ENCODE measurements around the gene KLHDC4.
"Not testable (repeated sequence)": the region's sequence is repeated elsewhere in the genome, so short reads cannot be mapped to it uniquely, and the experiment has no call there.

The KLHDC4 gene

GRCh38 chr16:87721622-87722585 lies 43.9 kb downstream of the KLHDC4 start:
- Mint-ChIP-seq H3K9me3 (no peaks in the 10 kb centered on the region), H3K36me3 (peaks cover 76% of the 10 kb centered on the region), H3K4me1 (peaks cover 27% of the 10 kb centered on the region), H3K27ac (peak overlapping the region; percentile 68), H3K4me3 (no peak overlapping the region)
- no peak for ATAC-seq
- DNase-seq (ENCODE audit: low spot score in 2 of 2): no peak

GRCh38 chr16:87720446-87720845 lies 45.3 kb downstream of the KLHDC4 start:
- peaks cover 78% of the 10 kb centered on the region for H3K36me3 Mint-ChIP-seq
- no peaks in the 10 kb centered on the region for H3K9me3 Mint-ChIP-seq
- no peak overlapping the region for H3K27ac Mint-ChIP-seq
- ATAC-seq (no peak), DNase-seq (ENCODE audit: low spot score in 2 of 2) (no peak)
- no peak overlapping the region for H3K4me3 Mint-ChIP-seq
- peaks cover 27% of the 10 kb centered on the region for H3K4me1 Mint-ChIP-seq

DNA sequence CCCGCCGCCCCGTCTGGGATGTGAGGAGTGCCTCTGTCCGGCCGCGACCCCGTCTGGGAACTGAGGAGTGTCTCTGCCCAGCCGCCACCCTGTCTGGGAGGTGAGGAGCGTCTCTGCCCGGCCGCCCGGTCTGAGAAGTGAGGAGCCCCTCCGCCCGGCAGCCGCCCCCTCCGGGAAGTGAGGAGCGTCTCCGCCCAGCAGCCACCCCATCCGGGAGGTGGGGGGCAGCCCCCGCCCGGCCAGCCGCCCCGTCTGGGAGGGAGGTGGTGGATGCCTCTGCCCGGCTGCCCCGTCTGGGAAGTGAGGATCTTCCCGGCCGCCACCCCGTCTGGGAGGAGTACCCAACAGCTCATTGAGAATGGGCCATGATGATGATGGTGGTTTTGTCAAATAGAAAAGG lies 47.0 kb downstream of the KLHDC4 start:
- not testable (repeated sequence) for DNase-seq (ENCODE audit: low spot score in 2 of 2); H3K27ac Mint-ChIP-seq
- H3K36me3 Mint-ChIP-seq: peaks cover 75% of the 10 kb centered on the region

DNA sequence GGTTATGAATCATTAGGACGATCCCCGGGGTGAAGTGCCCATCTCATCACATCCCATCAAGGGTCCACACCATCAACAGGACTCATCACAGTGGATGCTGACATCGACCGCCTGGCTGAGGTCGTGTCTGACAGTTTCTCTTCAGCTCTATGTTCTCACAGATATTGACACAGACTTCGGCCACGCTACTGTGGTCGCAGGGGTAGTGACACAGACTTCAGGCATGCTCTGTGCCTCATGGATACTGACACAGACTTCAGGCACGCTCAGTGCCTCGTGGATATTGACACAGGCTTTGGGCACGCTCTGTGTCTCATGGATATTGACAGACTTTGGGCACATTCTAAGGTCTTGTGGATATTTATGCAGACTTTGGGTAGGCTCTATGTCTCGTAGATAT lies 50.1 kb downstream of the KLHDC4 start:
- peak overlapping the region; percentile 91 for H3K27ac Mint-ChIP-seq

More for the DNA sequence above, 47.0 kb downstream of the KLHDC4 start:
- H3K4me1 Mint-ChIP-seq: peaks cover 27% of the 10 kb centered on the region
- ATAC-seq, H3K4me3 Mint-ChIP-seq, H3K9me3 Mint-ChIP-seq: not testable (repeated sequence)

DNA sequence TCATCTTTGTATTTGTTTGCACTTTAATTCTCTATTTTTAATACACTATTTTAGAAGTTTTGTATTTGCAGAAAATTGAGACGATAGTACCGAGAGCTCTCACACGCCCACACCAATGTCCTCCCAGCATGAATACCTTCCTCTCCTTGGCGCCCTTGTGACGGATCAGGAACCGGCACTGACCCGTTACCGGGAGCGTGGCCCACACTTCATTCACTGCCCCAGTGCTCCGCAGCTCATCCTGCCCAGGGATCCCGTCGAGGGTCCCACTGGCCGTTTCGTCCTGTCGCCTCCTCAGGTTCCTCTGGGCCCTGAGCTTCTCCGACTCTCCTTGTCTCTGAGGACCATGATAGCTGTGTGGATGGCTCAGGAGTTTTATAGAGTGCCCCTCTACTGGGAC lies 50.6 kb downstream of the KLHDC4 start:
- no peaks in the 10 kb centered on the region for H3K9me3 Mint-ChIP-seq
- no peak overlapping the region for H3K4me3 Mint-ChIP-seq
- peaks cover 29% of the 10 kb centered on the region for H3K4me1 Mint-ChIP-seq
- ATAC-seq: no peak
- H3K36me3 Mint-ChIP-seq: peaks cover 66% of the 10 kb centered on the region
- DNase-seq (ENCODE audit: low spot score in 2 of 2): no peak
- peak overlapping the region; percentile 91 for H3K27ac Mint-ChIP-seq

More for the DNA sequence above, 50.1 kb downstream of the KLHDC4 start:
- Mint-ChIP-seq H3K9me3 (no peaks in the 10 kb centered on the region), H3K4me3 (no peak overlapping the region), H3K36me3 (peaks cover 64% of the 10 kb centered on the region), H3K4me1 (peaks cover 29% of the 10 kb centered on the region)
- ATAC-seq (no peak), DNase-seq (ENCODE audit: low spot score in 2 of 2) (no peak)

GRCh38 chr16:87713451-87714229 lies 52.1 kb downstream of the KLHDC4 start:
- peaks cover 71% of the 10 kb centered on the region for H3K36me3 Mint-ChIP-seq

GRCh38 chr16:87712184-87712762 lies 53.5 kb downstream of the KLHDC4 start:
- Mint-ChIP-seq H3K4me3 (no peak overlapping the region), H3K4me1 (peaks cover 35% of the 10 kb centered on the region), H3K36me3 (peaks cover 77% of the 10 kb centered on the region), H3K27ac (no peak overlapping the region), H3K9me3 (no peaks in the 10 kb centered on the region)
- DNase-seq (ENCODE audit: low spot score in 2 of 2): no peak
- ATAC-seq: no peak

More at GRCh38 chr16:87713451-87714229, 52.1 kb downstream of the KLHDC4 start:
- DNase-seq (ENCODE audit: low spot score in 2 of 2) (peak in 1 of 2 donors; percentile 28), ATAC-seq (peak; percentile 93)
- Mint-ChIP-seq H3K4me3 (no peak overlapping the region), H3K9me3 (no peaks in the 10 kb centered on the region), H3K27ac (peak overlapping the region; percentile 91), H3K4me1 (peaks cover 29% of the 10 kb centered on the region)

DNA sequence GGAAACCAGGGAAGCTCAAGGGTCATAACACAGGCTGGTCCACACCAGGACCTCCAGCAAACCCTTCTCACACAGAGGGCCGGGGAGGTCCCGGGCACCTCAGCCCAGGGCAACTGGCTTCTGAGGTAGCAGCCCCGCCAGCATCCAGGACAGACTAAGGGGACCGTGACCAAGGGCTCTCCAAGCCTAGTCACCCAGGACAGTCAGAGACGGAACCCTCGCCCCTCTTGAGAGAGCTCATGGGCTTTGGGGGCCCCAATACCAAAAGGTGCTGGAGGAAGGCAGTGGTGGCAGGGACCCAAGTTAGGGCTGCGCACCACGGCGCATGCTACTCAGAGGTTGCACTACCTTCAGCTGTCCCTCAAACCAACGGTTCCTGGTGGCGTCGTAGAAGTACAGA lies 54.9 kb downstream of the KLHDC4 start:
- DNase-seq (ENCODE audit: low spot score in 2 of 2) (no peak), ATAC-seq (no peak)
- Mint-ChIP-seq H3K27ac (no peak overlapping the region), H3K4me1 (peaks cover 34% of the 10 kb centered on the region), H3K4me3 (no peak overlapping the region), H3K36me3 (peaks cover 77% of the 10 kb centered on the region), H3K9me3 (no peaks in the 10 kb centered on the region)

DNA sequence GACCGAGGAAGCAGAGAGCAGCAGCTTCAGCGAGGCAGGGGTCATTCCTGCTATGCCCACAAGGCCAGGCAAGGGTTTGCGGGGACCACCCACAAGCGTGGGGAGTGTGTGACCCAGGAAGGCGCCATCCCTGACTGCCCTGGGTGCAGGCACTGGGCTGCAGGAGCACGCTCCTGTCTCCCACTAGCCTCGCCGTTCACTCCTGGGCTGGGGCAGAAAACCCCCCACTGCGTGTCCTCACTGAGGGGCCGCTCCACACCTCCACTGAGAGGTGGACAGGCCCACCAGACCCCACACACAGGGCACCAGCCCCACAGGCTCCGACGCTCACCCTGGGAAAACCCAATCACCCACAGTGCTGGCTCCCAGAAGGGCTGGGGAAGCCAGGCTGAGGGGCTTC lies 56.1 kb downstream of the KLHDC4 start:
- Mint-ChIP-seq H3K27ac (no peak overlapping the region), H3K9me3 (no peaks in the 10 kb centered on the region), H3K36me3 (peaks cover 65% of the 10 kb centered on the region), H3K4me3 (no peak overlapping the region), H3K4me1 (peaks cover 22% of the 10 kb centered on the region)
- no peak for DNase-seq (ENCODE audit: low spot score in 2 of 2)
- no peak for ATAC-seq

GRCh38 chr16:87708881-87709638 lies 56.7 kb downstream of the KLHDC4 start:
- no peak for ATAC-seq
- no peak overlapping the region for H3K4me3 Mint-ChIP-seq
- H3K27ac Mint-ChIP-seq: no peak overlapping the region
- peaks cover 16% of the 10 kb centered on the region for H3K4me1 Mint-ChIP-seq
- no peak for DNase-seq (ENCODE audit: low spot score in 2 of 2)
- no peaks in the 10 kb centered on the region for H3K9me3 Mint-ChIP-seq
- peaks cover 60% of the 10 kb centered on the region for H3K36me3 Mint-ChIP-seq

DNA sequence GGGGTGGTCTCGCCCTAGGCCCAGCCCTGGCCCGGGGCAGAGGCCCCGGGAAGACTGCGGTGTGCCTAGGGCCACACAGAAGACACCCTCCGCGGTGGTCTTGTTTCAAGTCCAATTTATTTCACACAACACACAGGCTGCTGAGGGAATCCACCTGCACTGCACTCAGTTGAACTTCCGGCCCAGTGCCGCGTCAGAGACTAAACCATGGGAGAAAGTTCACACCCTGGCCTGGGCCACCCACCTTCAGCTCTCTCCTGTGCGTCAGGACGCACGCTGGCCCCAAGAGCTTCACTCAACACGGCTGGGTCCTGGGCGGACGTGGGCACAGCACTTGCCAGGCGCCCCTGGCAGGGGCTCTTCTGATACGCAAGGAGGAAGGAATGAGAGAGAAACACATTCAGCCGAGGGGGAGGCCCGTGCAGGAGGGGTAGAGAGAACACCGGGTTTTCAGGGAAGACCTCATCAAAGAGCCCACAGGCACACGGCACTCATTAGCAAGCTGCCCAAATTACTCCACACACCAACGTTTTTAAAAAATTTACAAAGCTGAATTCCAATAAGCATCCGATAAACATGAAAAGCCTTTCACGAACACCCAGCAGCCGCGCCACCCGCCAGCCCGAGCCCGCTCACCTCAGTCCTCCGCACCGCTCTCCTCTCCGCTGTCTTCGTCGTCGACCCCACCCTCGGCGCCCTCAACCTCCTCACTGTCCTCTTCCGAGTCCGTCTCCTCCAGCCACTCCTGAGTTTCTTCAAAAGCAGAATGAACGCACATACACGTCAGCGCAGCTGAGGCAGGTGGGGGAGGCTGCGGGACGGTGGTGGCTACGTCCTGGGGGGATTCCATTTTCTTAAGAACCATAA lies 57.8 kb downstream of the KLHDC4 start:
- Mint-ChIP-seq H3K36me3 (peaks cover 59% of the 10 kb centered on the region), H3K4me3 (no peak overlapping the region), H3K27ac (peak overlapping the region; percentile 66), H3K4me1 (peaks cover 18% of the 10 kb centered on the region), H3K9me3 (no peaks in the 10 kb centered on the region)
- DNase-seq (ENCODE audit: low spot score in 2 of 2): no peak
- ATAC-seq: no peak

- Mint-ChIP-seq H3K36me3 (peaks cover 59% of the 10 kb centered on the region), H3K9me3 (no peaks in the 10 kb centered on the region), H3K4me3 (no peak overlapping the region), H3K4me1 (peaks cover 26% of the 10 kb centered on the region), H3K27ac (no peak overlapping the region)
- DNase-seq (ENCODE audit: low spot score in 2 of 2) (no peak), ATAC-seq (no peak)
Observed at GRCh38 chr16:87707097-87707496, 58.7 kb downstream of the KLHDC4 start.

DNA sequence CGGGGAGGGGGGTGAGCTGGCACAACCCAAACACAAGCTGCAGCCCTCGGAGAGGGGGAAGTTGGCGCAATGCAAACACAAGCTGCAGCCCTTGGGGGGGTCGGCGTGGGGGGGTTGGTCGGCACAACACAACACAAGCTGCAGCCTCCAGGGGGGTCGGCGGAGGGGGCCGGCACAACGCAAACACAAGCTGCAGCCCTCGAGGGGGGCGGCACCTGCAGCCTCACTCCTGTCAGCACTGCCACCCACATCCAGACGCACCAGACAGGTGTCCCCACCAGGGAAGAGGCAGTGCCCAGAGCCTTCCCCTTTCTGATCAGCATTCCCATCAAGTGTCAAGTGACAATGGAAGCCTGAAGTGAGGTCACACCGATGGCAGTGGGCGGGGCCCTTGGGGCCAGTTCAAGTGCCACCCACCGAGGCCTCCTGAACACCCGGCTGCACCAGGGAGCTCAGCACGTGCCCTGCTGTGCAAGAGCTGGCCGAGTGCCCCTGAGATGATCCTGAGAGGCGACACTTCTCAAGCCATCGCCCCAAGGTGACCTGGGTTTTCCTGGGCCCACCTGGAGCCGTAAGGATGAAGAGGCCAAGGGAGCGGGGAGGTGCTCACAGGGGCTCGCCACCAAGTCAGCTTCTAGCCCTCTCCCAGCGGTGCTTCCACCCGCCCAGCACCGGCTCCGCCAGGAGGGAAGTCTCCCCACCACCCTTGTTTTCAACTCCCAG lies 59.3 kb downstream of the KLHDC4 start:
- no peak for ATAC-seq
- no peak for DNase-seq (ENCODE audit: low spot score in 2 of 2)
- Mint-ChIP-seq H3K36me3 (peaks cover 61% of the 10 kb centered on the region), H3K4me3 (no peak overlapping the region), H3K9me3 (no peaks in the 10 kb centered on the region), H3K4me1 (peaks cover 32% of the 10 kb centered on the region), H3K27ac (no peak overlapping the region)

Measured in stimulated activated effector memory CD8-positive, alpha-beta T cell treated with anti-CD3 and anti-CD28 coated beads, Interleukin-12 subunit alpha, Interleukin-12 subunit beta, amount 100 ng/mL, for 72 hours (primary cell).